Measurements from ENCODE around the gene DHDH. TPM values are rescaled to one million over a fixed set of nuclear protein-coding genes. Genes with fewer than 3 reads are reported as not detected.

The DHDH gene
- total and polyA plus RNA-seq, 2 of the 13 experiments (the other 11 are each of a cell fraction or from before 2014, with no cell fraction given), result 0.13 to 0.91 TPM

DNA sequence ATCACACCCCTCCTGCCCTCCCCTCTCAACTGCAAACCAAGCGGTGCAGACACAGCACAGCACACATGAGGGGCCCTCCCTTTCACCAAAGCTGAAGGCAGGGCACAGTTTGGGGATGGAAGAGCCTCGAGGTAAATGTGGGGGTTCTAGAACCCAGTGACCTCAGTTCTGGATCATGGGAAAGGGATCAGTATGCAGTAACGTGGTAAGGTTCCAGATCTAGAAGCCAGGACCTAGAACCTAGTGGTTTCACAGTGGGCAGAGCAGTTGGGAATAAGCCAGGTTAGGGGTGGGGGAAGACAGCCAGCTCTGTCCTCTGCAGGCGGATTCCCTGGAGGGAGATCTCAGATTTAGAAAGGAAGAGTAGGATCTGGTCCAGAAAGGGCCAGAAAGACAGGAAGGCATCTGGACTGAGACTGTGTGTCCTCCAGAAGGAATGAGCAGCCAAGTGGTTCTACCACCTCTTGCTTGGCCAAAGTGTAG is 34.7 kb downstream of the DHDH start (continued):
- TF ChIP-seq ZBTB10 (CRISPR knock-in tag; IDR thresholded peaks at IDR 0.05; ENCODE audit: borderline replicate concordance), result peak; percentile 93; the same call in 1 of the 2 replicates
- TF ChIP-seq ADNP (CRISPR knock-in tag; IDR thresholded peaks at IDR 0.05), result no peak
- no peak for TF ChIP-seq EP300 (IDR thresholded peaks at IDR 0.05; ENCODE audit: low read depth in 2 of 2, low read length in 2 of 2)
- TF ChIP-seq EP300 (CRISPR knock-in tag; IDR thresholded peaks at IDR 0.05; ENCODE audit: borderline replicate concordance), result 0 out of 2 replicates have a peak, but pooled peaks have one; percentile 5
- peak; percentile 96 for TF ChIP-seq AGO1 (IDR thresholded peaks at IDR 0.05; ENCODE audit: low read depth, low read length, poor library complexity, severe bottlenecking)
- peak; percentile 93; the same call in 1 of the 2 replicates for TF ChIP-seq POLR2AphosphoS2 (IDR thresholded peaks at IDR 0.05; ENCODE audit: low read depth, low read length)
- no peak for TF ChIP-seq ZNF850 (CRISPR knock-in tag; conservative IDR thresholded peaks at IDR 0.05)
- TF ChIP-seq, protein P1, sequence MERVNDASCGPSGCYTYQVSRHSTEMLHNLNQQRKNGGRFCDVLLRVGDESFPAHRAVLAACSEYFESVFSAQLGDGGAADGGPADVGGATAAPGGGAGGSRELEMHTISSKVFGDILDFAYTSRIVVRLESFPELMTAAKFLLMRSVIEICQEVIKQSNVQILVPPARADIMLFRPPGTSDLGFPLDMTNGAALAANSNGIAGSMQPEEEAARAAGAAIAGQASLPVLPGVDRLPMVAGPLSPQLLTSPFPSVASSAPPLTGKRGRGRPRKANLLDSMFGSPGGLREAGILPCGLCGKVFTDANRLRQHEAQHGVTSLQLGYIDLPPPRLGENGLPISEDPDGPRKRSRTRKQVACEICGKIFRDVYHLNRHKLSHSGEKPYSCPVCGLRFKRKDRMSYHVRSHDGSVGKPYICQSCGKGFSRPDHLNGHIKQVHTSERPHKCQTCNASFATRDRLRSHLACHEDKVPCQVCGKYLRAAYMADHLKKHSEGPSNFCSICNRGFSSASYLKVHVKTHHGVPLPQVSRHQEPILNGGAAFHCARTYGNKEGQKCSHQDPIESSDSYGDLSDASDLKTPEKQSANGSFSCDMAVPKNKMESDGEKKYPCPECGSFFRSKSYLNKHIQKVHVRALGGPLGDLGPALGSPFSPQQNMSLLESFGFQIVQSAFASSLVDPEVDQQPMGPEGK (CRISPR knock-in tag; IDR thresholded peaks at IDR 0.05), result 0 out of 2 replicates have a peak, but pooled peaks have one; percentile 34
